Kidney capillary endothelial cell (primary cell): ENCODE measurements around the gene ANKMY2.
"Not testable (repeated sequence)": the region's sequence is repeated elsewhere in the genome, so short reads cannot be mapped to it uniquely, and the experiment has no call there.

ENCODE experiments used
- DNase-seq: peaks from one replicate; pipeline ENCODE4 v3.0.0-alpha.2; 2018; ENCODE audit warnings: low spot score

ANKMY2 gene

DNA sequence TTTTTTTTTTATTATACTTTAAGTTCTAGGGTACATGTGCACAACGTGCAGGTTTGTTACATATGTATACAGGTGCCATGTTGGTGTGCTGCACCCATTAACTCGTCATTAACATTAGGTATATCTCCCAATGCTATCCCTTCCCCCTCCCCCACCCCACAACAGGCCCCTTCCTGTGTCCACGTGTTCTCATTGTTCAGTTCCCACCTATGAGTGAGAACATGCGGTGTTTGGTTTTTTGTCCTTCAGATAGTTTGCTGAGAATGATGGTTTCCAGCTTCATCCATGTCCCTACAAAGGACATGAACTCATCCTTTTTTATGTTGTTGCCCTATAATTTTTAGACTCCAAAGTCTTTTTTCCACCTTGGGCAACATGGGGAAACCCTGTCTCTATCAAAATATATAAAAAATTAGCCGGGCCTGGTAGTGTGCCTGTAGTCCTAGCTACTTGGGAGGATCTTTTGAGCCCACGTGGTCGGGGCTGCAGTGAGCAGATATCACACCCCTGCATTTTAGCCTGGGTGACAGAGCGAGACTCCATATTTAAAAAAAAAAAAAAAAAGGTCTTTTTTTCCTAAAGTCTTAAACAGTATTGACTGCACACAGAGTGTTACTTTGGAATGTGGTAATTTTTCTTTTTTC is 14.4 kb upstream of the ANKMY2 start:
- not testable (repeated sequence) for DNase-seq

DNA sequence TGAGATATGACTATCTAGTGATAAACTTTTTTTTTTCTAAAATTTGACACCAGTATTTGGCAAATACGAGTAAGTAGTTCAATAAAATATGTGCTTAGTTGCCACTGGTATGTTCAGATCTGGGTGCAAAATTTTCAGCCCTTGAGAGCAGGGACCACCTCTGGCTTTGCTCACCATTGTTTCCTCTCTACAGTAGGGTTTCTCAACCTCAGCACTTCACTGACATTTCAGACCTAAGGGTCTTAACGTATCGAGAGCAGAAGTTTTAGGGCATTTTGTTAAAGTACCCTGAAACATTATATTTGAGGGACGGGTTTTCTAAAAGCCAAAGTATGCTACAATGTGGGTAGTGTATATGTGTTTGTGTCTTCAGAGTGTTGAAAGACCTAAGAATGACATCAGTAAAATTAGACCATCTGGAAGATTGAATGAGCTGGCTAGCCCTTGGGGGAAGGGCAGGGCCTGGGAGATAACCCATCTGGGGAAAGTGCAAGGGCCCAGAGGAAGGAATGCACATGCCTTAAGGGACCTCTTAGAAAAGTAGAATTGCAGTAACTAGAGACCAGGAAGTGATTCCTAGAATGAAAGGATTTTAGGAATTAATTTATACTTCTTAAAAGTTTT is 12.2 kb upstream of the ANKMY2 start:
- no peak for DNase-seq

DNA sequence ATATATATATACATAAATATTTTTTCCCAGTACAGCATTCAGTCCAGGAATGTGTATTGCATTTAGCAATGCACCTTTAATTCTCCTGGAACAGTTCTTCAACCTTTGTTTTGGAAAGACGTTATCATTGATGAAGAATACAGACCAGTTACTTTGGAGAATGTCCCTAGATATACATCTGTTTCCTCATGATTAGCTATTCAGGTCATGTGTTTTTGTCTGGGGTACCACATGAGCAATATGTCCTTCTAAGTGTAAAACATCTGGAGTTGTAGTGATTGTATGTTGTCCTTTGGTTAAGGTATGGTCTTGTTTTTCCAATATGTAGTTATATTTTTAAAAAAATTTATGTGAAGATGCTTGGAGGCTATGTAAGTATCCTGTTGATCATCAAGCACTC is 10.6 kb upstream of the ANKMY2 start:
- DNase-seq: no peak

DNA sequence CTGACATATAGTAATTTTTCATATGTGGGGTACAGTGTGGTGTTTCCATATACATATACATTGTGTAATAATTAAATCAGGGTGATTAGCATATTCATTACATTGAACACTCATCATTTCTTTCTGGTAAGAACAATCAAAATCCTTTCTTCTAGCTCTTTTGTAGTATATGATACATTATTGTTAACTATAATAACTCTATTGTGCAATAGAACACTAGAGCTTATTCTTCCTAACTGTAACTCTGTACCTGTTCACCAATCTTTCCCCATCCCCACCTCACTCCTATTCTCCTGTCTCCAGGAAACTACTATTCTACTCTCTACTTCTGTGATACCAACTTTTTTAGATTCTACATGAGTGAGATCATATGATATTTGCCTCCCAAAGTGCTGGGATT is 9.8 kb upstream of the ANKMY2 start:
- no peak for DNase-seq

DNA sequence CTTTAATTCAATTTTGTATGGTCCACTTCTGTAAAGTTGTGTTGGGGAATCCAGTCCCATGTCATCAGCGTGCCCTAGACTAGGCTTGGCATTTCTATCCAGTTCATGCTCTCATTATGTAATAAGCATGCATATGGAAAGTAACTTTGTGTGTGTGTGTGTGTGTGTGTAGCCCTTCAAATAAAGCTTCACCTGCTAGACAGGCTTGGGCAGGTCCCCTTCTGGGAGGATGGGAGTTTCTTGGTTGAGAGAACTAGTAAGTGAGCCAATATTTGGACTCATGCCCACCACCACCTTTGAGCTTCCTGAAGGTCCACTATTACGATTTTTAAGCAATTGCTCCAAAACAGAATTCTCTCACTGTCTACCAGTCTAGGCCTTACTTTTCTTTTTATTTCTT is 7.3 kb upstream of the ANKMY2 start:
- no peak for DNase-seq

DNA sequence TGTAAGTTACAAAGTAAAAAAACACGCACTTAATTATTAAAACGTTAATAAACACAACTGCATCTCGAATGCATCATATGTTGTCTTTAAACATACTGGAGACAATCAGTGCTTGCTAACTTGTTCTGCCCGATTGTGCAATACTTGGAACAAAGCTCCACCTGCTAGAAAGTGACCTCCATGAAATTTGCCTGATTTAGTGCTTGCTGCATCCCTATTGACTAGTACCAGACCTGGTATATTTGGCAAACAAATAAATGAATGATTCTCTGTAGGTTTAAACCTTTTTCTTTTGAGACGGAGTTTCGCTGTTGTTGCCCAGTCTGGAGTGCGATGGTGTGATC is 6.7 kb upstream of the ANKMY2 start:
- DNase-seq: no peak

DNA sequence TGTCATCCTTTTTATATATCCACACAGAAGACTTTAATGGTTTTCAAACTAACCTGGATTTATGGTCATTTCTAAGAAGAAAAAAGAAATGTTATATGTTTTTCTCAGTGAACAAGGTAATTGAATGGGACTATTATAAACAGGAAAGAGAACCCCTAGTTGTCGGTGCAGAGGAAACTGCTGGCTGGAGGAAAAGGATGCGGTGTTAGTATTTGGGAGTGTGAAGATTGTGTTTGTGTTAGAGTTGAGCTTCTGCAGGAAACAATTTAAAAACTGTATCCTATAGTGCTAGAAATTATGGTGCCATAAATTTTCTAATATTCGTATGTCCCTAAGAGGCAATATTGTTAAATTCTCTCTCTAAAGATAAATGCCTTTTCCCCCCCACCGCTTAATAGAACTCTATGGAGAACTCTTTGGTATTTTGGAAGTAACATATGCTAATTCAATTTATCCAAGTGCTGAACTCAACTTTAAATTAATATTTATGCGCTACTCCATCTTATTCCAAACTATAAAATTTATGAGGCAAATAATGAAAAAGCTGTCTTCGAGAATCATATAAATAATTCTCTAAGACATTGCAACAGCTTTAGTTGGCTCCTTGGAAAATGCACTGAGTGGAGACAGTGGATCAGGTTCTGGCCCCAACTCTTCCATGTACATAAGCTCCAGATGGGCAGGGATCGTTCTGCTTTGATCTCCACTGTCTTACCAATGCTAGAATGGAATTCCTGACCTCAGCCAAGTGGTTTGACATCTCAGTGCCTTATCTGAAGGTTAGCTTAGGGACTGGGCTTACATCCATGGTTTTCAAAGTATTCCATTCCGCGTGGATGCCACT is 6.1 kb upstream of the ANKMY2 start:
- DNase-seq: peak; percentile 10

DNA sequence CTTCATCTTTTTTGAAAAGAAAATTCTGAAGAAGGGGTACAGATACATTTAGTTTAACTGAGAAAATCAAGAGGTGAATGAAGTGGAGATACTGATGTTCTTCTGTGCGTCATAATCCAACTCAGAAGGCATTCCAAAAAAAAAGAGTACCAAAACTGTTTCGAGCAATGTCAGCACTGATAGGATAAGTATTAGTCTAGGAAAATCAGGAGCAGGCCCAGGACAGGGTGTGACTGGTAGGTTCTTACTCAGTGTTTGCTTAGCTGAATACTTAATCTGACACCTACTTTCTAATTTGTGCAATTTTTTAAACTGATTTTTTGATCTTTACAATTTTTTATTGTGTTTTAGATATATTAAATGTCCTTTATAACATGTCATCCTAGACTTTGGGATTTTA is 4.7 kb upstream of the ANKMY2 start:
- no peak for DNase-seq

DNA sequence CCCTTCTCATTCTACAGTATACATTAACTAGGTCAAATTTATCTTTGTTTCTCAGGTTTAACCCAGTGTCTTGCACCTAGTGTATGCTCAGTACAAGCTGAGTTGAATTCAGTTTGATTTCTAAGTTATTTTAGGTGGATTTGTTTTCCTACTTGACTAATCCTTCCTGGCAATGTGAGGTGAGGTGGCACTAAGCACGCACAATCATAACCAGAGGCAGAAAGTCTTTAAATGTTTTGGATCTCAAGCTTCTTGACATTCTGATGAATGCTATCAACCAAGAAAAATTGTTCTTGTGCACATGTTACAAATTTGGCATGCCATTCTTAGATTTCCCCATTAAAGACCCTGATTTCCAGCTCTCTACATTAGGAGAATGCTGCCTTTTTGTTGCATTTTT is 3.6 kb upstream of the ANKMY2 start:
- DNase-seq: peak; percentile 49

DNA sequence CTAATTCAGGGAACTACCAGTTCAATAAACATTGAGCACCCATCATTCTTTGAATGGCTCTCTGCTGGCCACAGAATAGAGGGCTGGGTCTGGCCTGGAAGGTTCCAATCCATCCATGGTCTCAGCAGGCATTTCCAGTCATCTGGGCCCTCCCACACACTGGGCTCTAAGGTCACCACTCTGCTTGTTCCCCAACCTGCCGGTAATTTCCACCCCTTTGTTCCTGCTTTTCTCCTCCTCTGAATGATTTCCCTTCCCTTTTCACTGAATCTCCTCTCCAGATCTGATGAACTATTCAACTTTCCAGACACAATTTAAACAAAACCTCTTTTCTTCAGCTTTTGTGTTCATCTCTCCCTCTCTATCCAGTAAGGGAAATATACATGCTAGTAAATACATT is 3.0 kb upstream of the ANKMY2 start:
- DNase-seq: no peak

DNA sequence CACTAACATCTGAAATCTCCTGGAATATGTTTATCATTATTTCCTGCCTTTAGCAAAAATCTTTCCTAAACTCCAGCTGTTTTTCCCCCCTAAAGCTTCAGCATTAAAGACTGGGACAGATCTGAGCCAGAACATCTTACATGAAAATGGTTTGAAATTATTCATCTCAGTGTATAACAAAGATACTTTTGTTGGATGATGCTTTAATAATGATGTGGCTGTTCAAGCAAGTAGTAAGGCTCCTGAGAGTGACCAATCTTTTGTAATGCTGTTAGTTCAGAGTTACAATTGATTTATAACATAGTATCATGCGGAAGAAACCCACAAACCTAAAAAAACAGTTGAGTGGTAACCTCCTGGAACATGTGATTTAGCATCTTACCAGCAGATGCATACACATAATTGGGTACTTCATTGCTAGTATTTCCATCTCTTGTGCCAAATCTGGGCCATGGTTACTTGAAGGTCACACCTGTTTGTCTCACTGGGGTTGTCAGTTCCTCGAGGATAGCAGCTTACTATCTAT is 1.9 kb upstream of the ANKMY2 start:
- no peak for DNase-seq

DNA sequence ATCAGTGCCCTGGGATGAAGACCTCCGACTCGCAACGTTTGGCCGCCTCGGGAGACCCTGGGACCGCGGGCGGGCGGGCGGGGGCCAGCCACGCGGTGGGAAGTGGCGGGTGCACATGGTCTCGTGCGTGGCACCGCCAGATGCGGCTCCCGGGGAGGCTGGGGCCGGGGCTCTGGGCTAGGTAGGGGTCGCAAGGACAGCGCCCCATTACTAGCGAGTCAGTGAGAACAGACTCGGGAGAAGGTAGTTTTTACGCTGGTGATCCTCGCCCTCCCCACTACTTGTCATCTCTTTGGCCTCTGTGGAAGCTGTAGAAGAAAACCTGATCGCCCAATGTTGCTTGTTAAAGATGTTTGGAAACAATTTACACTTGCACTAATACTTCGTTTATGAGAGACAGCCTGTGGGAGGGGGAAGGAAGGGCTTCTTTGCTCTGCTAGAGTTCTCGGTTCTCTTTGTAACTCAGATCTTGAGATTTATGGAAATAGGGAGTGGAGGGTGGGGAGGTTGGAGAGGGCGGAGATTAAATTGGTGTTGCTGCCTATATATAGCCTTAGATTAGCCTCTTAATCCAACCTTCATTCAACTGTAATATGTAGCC is 1.0 kb upstream of the ANKMY2 start:
- DNase-seq: peak; percentile 16

DNA sequence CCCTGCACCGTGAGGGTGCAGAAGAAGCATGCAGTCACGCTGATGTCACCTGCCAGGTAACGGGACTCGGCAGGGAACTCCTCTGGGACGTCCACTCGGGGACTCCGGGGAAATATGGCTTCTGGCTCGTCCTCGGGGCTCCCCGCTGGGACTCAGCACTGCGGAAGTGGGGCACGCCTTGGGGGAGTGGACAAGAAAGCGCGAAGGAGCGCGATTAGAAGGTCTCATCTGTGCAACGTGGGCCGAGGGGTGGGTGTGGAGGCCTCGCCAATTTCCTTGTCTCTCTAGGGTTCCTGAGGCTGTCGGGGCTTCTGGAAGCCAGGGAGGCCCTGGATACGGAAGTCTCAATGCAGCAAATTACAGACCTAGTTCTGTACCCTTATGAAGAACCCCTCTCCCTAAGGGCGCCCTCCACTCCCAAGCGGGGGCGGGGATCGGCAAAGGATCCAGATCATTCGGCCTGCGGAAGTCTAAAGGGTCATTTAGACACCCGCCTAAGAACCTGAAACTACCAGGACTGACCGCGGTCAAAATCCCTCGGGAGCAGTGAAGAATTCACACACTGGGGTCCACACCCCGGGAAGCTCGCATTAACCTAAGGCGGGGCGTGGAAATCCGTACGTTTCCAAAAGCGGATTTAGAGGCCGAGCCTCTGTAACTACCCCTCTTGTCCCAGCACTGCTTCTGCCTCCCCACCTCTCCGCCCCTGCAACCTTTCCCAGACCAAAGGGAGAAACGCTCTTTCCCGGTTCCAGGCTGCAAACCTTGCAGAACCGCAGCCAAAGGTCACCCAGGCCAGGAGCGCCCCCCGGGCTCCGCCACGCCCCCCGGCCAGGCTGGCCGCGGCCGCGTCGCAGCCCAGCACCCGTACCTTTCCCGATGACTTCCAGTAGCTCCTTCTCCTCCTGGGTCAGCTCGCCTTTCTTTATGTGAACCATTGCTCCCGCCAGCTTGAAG is 640 bp downstream of the ANKMY2 start:
- DNase-seq: peak; percentile 7

DNA sequence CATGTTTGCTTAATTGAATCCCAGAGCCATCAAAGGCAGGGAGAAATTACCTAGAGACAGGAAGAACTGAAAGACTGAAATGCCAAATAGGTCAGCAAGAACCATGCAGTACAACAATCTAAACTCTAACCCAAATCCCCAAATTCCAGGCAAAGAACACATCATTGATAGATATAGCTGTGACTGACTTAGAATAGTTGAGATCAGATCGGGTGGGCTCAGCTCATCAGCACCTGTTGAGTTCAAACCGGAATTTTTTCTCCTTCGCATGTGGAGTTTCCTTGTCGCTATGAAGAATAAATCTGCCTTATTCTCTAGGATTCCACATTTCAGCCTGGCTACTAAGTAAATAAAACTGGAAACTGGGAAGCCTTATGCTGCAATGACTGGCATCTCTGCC is 1.4 kb downstream of the ANKMY2 start:
- DNase-seq: no peak

DNA sequence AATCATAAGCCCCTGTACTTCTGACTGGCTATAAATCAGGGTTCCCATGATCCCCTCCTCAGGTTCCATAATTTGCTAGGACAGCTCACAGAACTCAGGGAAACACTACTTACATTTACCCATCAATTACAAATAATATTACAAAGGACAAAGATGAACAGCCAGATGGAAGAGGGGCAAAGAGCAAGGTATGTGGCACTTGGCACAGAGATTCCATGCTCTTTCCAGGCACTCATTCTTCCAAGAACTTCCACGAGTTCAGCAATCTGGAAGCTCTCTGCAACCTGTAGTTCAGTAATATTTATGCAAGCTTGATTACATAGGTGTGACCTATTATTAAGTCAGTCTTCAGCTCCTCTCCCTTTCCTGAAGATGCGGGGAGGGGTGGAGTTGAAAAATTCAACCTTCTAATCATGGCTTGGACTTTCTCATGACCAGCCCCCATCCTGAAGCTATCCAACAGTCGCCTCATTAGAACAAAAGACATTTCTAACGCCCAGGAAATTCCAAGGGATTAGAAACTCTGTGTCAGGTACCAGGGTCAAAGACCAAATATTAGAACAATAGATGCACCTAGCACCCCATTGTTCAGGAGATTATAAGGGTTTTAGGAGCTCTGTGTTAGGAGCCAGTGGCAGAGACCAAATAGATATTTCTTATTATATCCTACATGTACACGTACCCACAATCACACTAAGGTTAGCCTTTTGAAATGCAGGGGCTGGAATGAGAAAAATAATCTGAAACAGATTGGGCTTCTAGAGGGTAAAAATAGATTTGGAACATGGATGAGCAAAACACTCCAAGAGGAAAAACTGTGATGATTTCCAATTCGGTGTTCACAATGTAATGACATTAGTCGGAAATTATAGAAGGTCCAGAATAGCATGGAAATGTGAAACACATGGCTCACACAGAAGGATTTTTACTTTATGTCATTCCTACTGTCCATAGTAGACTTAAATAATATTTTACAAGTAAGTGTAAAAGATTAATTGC is 7.0 kb downstream of the ANKMY2 start:
- no peak for DNase-seq

DNA sequence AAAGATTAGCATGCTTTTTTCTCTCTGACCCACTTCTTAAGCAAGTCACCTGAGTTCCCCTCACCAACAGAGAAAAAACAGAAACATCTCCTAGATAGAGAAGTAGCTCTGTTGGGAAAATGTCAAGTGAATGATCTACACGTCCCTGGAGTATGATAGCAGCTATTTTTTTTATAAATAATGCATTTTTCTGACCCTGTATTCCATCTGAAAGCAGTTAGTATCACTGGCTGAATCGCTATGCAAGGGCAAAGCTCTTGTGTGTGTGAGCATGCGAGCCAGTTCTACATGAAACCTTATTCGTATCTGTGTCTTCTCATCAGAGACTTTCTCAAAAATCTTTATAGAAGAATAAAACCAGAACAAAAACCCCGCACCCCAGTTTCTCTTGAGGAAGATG is 8.2 kb downstream of the ANKMY2 start:
- DNase-seq: no peak

DNA sequence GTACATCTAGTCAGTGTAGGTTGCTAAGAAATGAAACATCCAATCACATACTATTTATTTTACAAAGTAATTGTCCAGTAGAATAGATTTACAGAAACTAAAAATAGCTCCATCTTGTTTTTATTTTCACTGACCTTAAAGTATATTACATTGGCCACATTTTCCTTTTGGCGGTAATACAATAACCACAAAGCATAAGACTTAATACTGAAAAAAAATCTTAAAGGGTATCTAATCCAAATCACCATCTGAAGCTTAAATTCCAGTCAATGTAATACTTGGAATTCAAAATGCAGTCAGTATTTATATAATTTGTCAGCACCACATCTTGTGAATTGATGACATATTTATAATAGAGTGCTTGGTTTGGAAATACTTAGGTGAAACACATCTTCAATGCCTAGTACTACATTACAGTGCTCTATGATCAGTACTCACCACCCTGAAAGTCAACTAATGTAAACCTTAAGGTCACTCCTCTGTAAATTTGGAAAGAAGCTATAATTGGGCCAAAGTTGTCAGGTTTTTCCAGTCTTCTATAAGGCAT is 8.9 kb downstream of the ANKMY2 start:
- no peak for DNase-seq

DNA sequence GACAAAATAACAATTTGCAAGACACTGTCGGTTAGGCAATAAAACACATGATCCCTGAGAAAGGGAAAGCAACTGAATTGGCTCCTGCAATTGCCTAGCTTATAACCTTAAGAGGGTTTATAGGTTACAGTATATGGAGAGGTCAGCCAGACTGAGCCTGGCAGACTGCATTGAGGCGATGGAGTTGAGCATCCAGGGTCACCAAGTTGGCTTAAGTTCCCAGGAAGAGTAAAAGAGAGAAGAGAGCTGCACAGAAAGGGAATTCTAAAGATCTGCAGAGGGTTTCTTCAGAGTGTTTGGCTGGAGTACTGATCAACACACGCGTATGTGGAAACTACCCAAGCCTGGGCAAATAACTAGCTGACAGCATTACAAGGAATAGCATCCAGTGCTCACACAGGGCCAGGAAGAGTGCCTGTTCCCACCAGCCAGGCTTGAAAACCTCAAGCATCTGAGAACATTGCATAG is 11.2 kb downstream of the ANKMY2 start:
- DNase-seq: no peak

DNA sequence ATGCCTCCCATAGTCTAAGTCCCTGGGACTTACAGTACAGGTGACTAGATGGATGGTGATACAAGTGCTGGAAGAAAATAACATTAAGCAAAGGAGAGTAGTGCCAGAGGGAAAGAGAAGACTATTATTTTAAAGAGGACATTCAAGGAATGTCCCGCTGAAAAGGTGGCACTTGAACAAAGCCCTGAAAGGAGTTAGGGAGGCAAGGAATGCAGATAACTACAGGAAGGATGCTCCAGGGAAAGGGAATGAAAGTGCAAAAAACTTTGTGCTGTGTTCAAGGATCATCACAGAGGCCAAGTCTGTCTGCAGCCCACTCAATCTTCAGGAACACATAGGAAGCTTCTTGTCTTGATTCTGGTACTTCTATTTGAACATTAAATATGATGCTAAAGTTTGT is 14.9 kb downstream of the ANKMY2 start:
- DNase-seq: no peak

DNA sequence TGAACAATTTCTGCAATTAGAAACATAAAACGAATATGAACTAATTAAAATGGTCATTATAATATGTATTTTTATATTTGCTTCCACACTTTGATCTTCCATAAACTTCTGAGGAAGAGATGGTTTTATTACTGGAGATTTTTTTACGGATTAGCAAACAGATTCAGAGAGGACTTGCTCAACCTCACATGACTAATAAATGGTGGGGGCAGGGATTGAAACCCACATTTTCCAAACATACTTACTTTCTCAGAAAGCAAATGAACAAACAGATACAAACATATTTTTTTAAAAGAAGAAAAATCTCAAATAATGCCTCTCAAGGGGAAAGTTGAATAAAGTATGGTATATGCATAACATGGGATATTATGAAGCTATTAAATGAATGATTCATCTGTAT is 18.3 kb downstream of the ANKMY2 start:
- no peak for DNase-seq
